GM12801 (cell line): ENCODE results near the gene CCDC197.

Experiments used
- TF ChIP-seq, protein P1 (sequence below): IDR thresholded peaks from one replicate; pipeline ENCODE4 v1.5.1; 2011; ENCODE audit warnings: control low read depth; ENCODE audit not compliant: insufficient read length; ENCODE audit errors: extremely low read depth

Gene CCDC197

DNA sequence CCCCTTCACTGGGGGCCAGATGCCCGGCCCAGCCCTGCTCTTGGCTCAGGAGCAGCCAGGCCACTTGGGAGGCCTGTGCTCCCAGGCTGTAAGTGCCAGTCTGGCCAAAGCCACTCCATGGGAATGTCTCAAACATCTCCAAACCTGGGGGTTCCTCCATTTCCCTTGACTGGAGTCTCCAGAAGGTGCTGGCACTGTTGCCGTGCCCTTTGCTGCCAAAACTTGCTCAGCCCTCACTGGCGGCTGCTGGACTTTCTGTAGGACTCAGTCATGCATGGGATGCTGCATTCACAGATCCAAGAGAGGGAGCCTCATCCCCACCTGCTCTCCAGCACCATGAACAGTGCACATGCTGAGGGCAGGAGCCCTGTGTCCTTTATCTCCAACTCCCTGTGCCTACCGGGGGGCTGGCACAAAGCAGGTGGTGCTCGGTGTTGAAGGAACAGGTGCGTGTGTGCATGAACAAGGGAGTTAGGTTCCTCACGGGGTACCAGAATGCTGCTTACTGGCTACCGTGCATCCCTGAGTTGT is 19.4 kb downstream of the CCDC197 start:
- TF ChIP-seq, protein P1, sequence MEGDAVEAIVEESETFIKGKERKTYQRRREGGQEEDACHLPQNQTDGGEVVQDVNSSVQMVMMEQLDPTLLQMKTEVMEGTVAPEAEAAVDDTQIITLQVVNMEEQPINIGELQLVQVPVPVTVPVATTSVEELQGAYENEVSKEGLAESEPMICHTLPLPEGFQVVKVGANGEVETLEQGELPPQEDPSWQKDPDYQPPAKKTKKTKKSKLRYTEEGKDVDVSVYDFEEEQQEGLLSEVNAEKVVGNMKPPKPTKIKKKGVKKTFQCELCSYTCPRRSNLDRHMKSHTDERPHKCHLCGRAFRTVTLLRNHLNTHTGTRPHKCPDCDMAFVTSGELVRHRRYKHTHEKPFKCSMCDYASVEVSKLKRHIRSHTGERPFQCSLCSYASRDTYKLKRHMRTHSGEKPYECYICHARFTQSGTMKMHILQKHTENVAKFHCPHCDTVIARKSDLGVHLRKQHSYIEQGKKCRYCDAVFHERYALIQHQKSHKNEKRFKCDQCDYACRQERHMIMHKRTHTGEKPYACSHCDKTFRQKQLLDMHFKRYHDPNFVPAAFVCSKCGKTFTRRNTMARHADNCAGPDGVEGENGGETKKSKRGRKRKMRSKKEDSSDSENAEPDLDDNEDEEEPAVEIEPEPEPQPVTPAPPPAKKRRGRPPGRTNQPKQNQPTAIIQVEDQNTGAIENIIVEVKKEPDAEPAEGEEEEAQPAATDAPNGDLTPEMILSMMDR: no peak

DNA sequence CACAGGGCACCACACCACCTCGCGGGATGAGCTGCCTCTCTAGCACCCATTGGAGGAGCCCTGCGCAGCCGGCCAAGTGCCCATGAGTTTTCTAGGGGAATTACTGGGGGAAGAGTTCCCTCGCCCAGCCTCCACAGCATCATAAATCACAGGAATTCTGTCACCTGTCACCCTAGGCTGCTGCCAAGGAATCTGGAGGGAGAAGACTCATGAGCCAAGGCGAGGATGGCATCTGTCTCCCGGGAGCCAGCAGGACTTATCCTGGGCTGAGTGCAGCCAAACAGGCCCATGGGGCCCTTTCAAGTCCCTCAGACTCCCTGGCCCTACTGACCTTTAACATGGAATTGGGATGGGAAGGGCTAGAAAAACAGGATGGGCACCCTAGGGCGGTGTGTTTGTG is 21.2 kb downstream of the CCDC197 start:
- TF ChIP-seq, protein P1: no peak

DNA sequence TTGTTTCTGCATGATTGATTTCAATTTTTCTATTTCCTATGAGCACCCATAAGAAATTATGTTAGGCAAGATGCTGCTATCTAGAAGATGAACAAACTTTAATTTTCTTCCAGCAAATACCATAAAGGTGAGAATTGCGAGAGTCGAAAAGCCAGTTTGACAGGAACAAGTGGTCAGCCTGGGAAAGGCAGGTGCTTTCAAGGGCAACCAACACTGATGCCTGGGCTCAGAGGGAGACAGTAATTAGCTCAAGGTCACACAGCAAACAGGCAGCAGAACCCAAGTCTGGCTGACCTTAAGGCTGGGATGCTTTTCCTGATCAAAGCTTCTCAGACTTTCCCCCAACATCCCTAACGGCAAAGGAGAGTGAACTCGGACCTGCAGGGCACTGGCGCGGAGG is 22.2 kb downstream of the CCDC197 start:
- TF ChIP-seq, protein P1: no peak

DNA sequence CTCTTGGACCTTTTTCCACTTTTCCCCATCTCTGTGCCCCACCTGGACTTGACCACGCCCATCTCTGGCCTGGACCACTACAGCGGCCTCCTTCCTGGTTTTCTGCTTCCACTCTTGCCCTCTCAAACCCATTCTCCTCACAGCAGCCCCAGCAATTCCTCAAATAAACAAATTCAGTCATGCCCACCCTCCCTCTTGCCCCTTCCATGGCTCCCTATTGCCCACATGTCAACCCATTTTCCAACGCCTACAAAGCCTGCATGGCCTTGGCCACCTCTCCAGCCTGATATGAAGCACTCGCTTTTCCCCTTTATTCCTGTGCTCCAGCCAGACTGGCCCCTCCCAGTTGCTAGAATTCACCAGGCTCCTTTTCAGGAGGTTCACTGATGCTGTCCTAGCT is 23.2 kb downstream of the CCDC197 start:
- TF ChIP-seq, protein P1: no peak

DNA sequence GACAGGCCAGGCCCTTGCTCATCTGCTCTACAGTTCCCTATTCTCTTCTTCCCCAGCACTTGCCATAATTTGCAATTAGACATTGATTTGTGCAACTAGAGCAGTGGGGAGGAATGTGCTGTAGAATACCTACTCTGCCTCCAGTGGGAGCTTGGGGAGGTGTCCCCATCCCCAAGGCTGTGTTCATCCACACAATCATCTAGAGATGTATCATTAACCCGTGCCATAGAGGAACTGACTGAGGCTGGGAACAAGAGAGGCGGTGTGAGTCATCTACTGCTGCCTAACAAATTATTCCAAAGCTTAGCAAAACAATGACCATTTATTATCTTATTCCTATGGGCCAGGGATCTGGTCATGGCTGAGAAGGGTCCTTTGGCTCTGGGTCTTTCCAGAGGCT is 23.9 kb downstream of the CCDC197 start:
- TF ChIP-seq, protein P1: no peak

DNA sequence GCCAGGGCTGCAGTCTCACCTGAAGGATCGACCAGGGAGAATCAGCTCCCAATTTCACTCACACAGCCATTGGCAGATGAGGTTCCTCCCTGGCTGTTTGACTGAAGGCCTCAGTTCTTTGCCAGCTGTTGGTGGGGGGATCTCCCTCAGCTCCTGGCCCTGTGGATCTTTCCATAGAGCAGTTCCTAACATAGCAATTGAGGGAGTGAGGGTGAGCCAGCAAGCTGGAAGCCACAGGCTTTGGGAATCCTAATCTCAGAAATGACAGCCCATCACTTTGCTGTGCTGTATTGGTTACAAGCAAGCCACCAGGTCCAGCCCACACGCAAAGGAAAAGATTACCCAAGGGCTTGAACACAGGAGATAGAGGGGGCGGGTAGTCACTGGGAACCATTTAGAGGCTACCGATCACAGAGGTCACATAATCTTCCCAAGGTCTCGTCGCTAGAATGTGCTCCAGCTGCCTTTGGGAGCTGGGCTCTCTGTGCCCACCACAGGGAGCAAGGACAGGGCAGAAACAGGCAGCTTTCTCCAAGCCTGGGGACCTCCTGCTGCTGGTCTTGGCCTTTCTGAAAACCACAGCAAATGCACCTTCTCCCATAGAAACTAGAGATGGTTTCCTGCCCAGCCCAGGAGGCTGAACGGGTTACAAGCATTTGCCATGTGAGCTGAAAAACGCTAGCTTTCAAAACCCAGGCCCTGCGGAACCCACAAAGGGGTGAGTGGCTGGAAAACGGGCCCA is 24.5 kb downstream of the CCDC197 start:
- TF ChIP-seq, protein P1: no peak

DNA sequence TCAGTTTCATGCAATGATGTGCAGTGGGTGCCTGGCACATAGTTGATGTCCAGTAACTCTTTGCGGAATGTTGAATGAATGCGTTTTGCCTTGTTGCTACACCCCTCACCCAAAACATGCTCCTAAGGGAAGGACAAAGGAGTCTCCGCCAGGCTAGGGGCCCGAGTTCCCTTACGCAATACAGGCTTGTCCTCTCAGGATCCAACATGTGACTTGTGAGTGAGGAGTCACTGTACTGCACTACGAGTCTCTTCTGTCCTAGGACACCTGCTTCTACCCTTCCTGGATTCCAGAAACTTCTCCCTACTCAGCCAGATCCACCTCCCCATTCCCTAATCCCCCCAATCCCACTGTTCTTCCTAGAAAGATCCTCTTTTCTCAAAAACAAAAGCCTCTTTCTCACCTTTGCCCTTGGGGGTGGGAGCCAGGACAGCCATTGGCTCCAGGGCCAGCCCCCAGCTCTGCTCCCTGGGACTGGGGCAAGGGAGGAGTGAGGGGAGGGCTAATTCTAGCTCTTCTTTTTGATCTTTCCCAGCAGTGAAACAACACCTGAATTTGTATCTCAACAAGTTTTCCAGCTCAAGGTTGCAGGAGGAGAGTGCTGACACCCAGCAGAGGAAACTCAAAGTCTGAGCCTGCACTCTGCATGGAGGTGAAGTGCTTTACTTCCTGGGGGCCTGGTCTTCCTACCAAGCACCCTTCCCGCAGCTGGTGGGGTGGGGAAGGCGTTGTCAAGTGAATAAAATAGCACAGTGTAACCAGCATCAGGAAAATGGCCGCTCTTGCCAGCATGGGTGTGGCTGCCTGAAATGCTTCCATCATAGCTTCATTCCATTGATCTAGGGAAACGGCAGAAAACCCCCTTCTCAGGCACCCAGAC is 25.7 kb downstream of the CCDC197 start:
- TF ChIP-seq, protein P1: no peak
